ENCODE results near the gene IDH2. TPM values are rescaled to one million over a fixed set of nuclear protein-coding genes. Genes with fewer than 3 reads are reported as not detected.
"Not testable (repeated sequence)": the region's sequence is repeated elsewhere in the genome, so short reads cannot be mapped to it uniquely, and the experiment has no call there.

The IDH2 gene
- total and polyA plus RNA-seq, 2 donors (not counting 3 experiments of a cell fraction or from before 2014, with no cell fraction given): 123 to 127 TPM

DNA sequence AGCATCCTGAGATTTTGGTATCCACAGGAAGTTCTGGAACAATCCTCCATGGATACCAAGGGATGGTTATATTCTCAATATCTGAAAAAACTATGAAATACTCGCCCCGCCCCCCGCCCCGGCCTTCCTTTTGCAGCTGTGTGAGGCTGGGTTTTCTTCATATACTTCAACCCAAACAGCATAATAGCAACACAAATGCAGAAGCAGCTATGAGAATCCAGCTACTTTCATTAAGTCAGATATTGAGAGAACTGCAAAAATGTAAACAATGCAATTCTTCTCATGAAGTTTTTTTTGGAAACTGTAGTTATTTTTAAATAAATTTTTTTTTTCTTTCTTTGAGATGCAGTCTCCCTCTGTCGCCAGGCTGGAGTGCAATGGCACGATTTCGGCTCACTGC is 10.9 kb upstream of the IDH2 start:
- CTCF ChIA-PET: no interaction called here
- FAIRE-seq: no peak

DNA sequence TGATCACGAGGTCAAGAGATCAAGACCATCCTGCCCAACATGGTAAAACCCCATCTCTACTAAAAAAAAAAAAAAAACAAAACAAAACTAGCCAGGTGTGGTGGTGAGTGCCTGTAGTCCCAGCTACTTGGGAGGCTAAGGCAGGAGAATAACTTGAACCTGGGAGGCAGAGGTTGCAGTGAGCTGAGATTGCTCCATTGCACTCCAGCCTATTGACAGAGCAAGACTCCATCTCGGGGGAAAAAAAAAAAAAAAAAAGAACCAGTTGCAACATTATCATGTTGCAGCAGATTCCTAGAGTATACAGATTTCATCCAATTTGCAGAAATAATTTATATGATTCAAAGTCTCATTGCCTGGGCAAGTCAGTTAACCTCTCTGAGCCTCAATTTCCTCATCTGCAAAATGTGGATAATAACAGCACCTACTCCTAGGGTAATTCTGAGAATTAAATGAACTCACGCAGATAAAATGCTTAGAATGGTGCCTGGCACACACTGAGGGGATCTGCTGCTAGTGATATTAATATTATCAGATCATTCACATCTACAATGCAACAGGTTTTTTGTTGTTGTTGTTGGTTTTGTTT is 7.0 kb upstream of the IDH2 start:
- FAIRE-seq; BruUV-seq (replicated peaks); H3K27me3 ChIP-seq (ENCODE audit: control insufficient read depth in 2 of 2, insufficient read depth in 2 of 2, low read length in 2 of 2); H3K79me2 ChIP-seq (ENCODE audit: control insufficient read depth, insufficient read depth, low read length); H3K9me1 ChIP-seq (replicated peaks; ENCODE audit: control insufficient read depth, extremely low read depth, insufficient read depth, low read length); H3K27ac ChIP-seq (ENCODE audit: insufficient read depth, low read depth, low read length); H4K20me1 ChIP-seq (replicated peaks; ENCODE audit: control insufficient read depth, extremely low read depth, insufficient read depth, low read length); H3K9me3 ChIP-seq (replicated peaks; ENCODE audit: control insufficient read depth, insufficient read depth, low read length); H3K36me3 ChIP-seq (ENCODE audit: control insufficient read depth in 2 of 2, extremely low read depth in 1 of 2, insufficient read depth in 2 of 2, low read length in 2 of 2); H3K4me1 ChIP-seq (ENCODE audit: control insufficient read depth, extremely low read depth, insufficient read depth, low read length); DNase-seq (ENCODE audit: low read depth, low spot score); H2AFZ ChIP-seq (ENCODE audit: low read depth, low read length); dilution Hi-C loops (cut with MboI; ENCODE audit: extremely low pct_ligation_motif_present, low sequenced_read_pairs); H3K9ac ChIP-seq (replicated peaks; ENCODE audit: extremely low read depth, insufficient read depth, low read length); POLR2A ChIA-PET; H3K4me3 ChIP-seq (replicated peaks in 1 of 3; ENCODE audit: insufficient read depth in 1 of 3, low read depth in 1 of 3, low read length in 3 of 3); intact Hi-C loops (cut with micrococcal nuclease); H3K4me2 ChIP-seq (ENCODE audit: insufficient read depth, low read length): not testable (repeated sequence)
- CTCF ChIA-PET: interaction anchor here (0.7 kb wide), 1 partner anchor 105 kb away, joined by 3 read pairs; no protein-coding TSS in a partner anchor

More for the DNA sequence above, 10.9 kb upstream of the IDH2 start:
- Histone ChIP-seq H3K27me3 (ENCODE audit: control insufficient read depth in 2 of 2, insufficient read depth in 2 of 2, low read length in 2 of 2) (peaks cover 0 to 1% of the 10 kb centered on the region in 2 experiments), H3K9ac (replicated peaks; ENCODE audit: extremely low read depth, insufficient read depth, low read length) (no peak overlapping the region), H4K20me1 (replicated peaks; ENCODE audit: control insufficient read depth, extremely low read depth, insufficient read depth, low read length) (no peaks in the 10 kb centered on the region), H3K79me2 (ENCODE audit: control insufficient read depth, insufficient read depth, low read length) (no peaks in the 10 kb centered on the region), H3K9me1 (replicated peaks; ENCODE audit: control insufficient read depth, extremely low read depth, insufficient read depth, low read length) (no peaks in the 10 kb centered on the region), H3K36me3 (ENCODE audit: control insufficient read depth in 2 of 2, extremely low read depth in 1 of 2, insufficient read depth in 2 of 2, low read length in 2 of 2) (no peaks in the 10 kb centered on the region), H3K9me3 (replicated peaks; ENCODE audit: control insufficient read depth, insufficient read depth, low read length) (peaks cover 2% of the 10 kb centered on the region), H3K4me1 (ENCODE audit: control insufficient read depth, extremely low read depth, insufficient read depth, low read length) (no peaks in the 10 kb centered on the region), H3K27ac (ENCODE audit: insufficient read depth, low read depth, low read length) (no peak overlapping the region), H2AFZ (ENCODE audit: low read depth, low read length) (no peak overlapping the region), H3K4me2 (ENCODE audit: insufficient read depth, low read length) (no peak overlapping the region), H3K4me3 (replicated peaks in 1 of 3; ENCODE audit: insufficient read depth in 1 of 3, low read depth in 1 of 3, low read length in 3 of 3) (no peak overlapping the region)
- TF ChIP-seq EZH2 (IDR thresholded peaks at IDR 0.05; ENCODE audit: borderline replicate concordance, low read depth, low read length, severe bottlenecking) (no peak), MYC (IDR thresholded peaks at IDR 0.05; ENCODE audit: low read depth, low read length) (no peak)
- POLR2A ChIA-PET: interaction anchor here (0.6 kb wide), 1 partner anchor 19 kb away, joined by 3 read pairs; no protein-coding TSS in a partner anchor
- DNase-seq (ENCODE audit: low read depth, low spot score): no peak
- BruUV-seq (replicated peaks): no TSS peak
- intact Hi-C loops (cut with micrococcal nuclease): no loop called here
- dilution Hi-C loops (cut with MboI; ENCODE audit: extremely low pct_ligation_motif_present, low sequenced_read_pairs): no loop called here

GRCh38 chr15:90108038-90108437 is 5.8 kb upstream of the IDH2 start:
- POLR2A ChIA-PET; H3K4me1 ChIP-seq (ENCODE audit: control insufficient read depth, extremely low read depth, insufficient read depth, low read length); dilution Hi-C loops (cut with MboI; ENCODE audit: extremely low pct_ligation_motif_present, low sequenced_read_pairs): not testable (repeated sequence)

More at GRCh38 chr15:90108038-90108437, 5.8 kb upstream of the IDH2 start:
- H2AFZ ChIP-seq (ENCODE audit: low read depth, low read length); H3K9me1 ChIP-seq (replicated peaks; ENCODE audit: control insufficient read depth, extremely low read depth, insufficient read depth, low read length); H3K36me3 ChIP-seq (ENCODE audit: control insufficient read depth in 2 of 2, extremely low read depth in 1 of 2, insufficient read depth in 2 of 2, low read length in 2 of 2); DNase-seq (ENCODE audit: low read depth, low spot score); H3K4me2 ChIP-seq (ENCODE audit: insufficient read depth, low read length); H3K27ac ChIP-seq (ENCODE audit: insufficient read depth, low read depth, low read length); BruUV-seq (replicated peaks); FAIRE-seq; H3K79me2 ChIP-seq (ENCODE audit: control insufficient read depth, insufficient read depth, low read length); H3K4me3 ChIP-seq (replicated peaks in 1 of 3; ENCODE audit: insufficient read depth in 1 of 3, low read depth in 1 of 3, low read length in 3 of 3); H4K20me1 ChIP-seq (replicated peaks; ENCODE audit: control insufficient read depth, extremely low read depth, insufficient read depth, low read length); H3K27me3 ChIP-seq (ENCODE audit: control insufficient read depth in 2 of 2, insufficient read depth in 2 of 2, low read length in 2 of 2); H3K9ac ChIP-seq (replicated peaks; ENCODE audit: extremely low read depth, insufficient read depth, low read length); H3K9me3 ChIP-seq (replicated peaks; ENCODE audit: control insufficient read depth, insufficient read depth, low read length); intact Hi-C loops (cut with micrococcal nuclease): not testable (repeated sequence)
- CTCF ChIA-PET: interaction anchor here (1.0 to 1.1 kb wide), 2 partner anchors 14 to 65 kb away, joined by 3 to 4 read pairs; no protein-coding TSS in a partner anchor

All from endothelial cell of umbilical vein (primary cell).